Measurements from ENCODE around the gene FBLN5. TPM values are rescaled to one million over a fixed set of nuclear protein-coding genes. Genes with fewer than 3 reads are reported as not detected.

Gene FBLN5
- total and polyA plus RNA-seq, 9 of the 15 experiments (the other 6 are each of a cell fraction or from before 2014, with no cell fraction given): 0.11 to 0.22 TPM; not detected in 7

DNA sequence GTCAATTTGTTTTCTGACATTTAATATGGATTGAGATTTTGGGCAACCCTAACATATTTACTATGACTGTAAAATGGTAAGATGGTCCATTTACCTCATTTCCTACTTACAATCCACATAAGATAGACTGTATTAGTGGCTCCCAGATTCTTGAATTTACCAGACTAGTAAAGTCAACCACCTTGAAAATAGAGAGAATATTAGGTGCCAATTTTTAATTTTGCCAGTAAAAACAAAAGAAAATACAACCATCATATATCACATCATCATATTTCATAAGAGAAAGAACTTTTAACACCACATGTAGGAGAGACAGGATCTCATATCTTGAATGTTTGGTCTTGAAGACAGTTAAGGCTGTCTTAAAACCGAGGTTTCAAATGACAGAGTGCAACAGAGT lies 7.7 kb upstream of the FBLN5 start (continued):
- TF ChIP-seq, protein P1, sequence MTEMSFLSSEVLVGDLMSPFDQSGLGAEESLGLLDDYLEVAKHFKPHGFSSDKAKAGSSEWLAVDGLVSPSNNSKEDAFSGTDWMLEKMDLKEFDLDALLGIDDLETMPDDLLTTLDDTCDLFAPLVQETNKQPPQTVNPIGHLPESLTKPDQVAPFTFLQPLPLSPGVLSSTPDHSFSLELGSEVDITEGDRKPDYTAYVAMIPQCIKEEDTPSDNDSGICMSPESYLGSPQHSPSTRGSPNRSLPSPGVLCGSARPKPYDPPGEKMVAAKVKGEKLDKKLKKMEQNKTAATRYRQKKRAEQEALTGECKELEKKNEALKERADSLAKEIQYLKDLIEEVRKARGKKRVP (CRISPR knock-in tag; IDR thresholded peaks at IDR 0.05): no peak
- no peak for TF ChIP-seq CCAR2 (IDR thresholded peaks at IDR 0.05; ENCODE audit: low read depth, low read length)
- TF ChIP-seq EGR1 (conservative IDR thresholded peaks at IDR 0.05): no peak
- TF ChIP-seq, protein P2, sequence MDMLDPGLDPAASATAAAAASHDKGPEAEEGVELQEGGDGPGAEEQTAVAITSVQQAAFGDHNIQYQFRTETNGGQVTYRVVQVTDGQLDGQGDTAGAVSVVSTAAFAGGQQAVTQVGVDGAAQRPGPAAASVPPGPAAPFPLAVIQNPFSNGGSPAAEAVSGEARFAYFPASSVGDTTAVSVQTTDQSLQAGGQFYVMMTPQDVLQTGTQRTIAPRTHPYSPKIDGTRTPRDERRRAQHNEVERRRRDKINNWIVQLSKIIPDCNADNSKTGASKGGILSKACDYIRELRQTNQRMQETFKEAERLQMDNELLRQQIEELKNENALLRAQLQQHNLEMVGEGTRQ (CRISPR knock-in tag; IDR thresholded peaks at IDR 0.05): no peak
- no peak for TF ChIP-seq ZNF3 (CRISPR knock-in tag; IDR thresholded peaks at IDR 0.05)
- TF ChIP-seq ZKSCAN8 (CRISPR knock-in tag; IDR thresholded peaks at IDR 0.05): no peak
- TF ChIP-seq DACH1 (IDR thresholded peaks at IDR 0.05; ENCODE audit: partially characterized antibody): no peak
- TF ChIP-seq ARID2 (IDR thresholded peaks at IDR 0.05): no peak

DNA sequence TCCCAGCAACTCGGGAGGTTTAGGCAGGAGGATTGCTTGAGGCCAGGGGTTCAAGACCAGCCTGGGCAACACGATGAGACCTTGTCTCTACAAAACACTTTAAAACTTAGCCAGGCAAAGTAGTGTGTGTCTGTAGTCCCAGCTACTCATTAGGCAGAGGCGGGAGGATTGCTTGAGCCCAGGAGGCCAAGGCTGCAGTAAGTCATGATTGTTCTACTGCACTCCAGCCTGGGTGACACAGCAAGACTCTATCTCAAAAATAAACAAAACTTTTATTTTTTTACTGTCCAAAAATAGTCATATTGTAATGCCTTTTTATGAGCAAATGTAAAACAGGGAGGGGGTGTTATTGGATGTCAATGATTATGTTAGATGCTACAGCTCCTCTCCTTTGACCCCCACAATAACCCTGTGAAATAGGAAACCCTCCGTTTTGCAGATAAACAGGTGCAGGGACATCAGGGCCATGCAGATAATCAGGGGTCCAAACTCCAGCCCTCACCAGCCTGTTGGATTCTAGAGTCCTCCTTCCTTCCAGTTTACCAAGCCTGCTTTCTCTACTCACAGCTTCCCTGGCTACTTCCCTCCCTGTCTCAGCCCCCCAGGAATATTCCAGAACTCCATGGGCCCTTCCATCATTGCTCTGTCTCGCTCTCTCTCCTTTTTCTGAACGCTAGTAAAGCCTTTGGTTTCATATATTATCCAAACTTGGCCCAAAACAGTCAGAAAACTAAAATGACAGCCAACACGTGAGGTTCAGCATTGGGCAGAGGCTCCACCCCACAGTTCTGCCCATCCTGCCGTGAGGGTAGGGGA lies 5.9 kb upstream of the FBLN5 start:
- Histone ChIP-seq H3K4me1 (replicated peaks in 1 of 2; ENCODE audit: control insufficient read depth in 2 of 2, insufficient read depth in 2 of 2, low read length in 2 of 2) (no peaks in the 10 kb centered on the region), H3K9me3 (replicated peaks; ENCODE audit: control insufficient read depth, insufficient read depth, low read depth, low read length) (no peaks in the 10 kb centered on the region), H3K4me3 (no peak overlapping the region), H3K36me3 (ENCODE audit: control insufficient read depth, insufficient read depth, low read length) (no peaks in the 10 kb centered on the region), H3K27me3 (ENCODE audit: control insufficient read depth in 2 of 2, insufficient read depth in 2 of 2, low read length in 2 of 2) (peaks cover 2 to 24% of the 10 kb centered on the region in 2 experiments; a peak in 4 of 5 replicates), H3K9ac (ENCODE audit: insufficient read depth in 1 of 2, low read depth in 2 of 2, low read length in 2 of 2) (no peak overlapping the region), H2AFZ (ENCODE audit: low read depth, low read length) (no peak overlapping the region), H4K20me1 (replicated peaks; ENCODE audit: control insufficient read depth, insufficient read depth, low read length) (no peaks in the 10 kb centered on the region), H3K79me2 (ENCODE audit: control insufficient read depth, insufficient read depth, low read length) (no peaks in the 10 kb centered on the region), H3K4me2 (ENCODE audit: insufficient read depth, low read length) (no peak overlapping the region), H3K9me1 (ENCODE audit: control insufficient read depth, insufficient read depth, low read length) (no peaks in the 10 kb centered on the region), H3K27ac (ENCODE audit: extremely low read depth, low read depth, low read length) (no peak overlapping the region)
- intact Hi-C loops (cut with micrococcal nuclease): no loop called here
- BruUV-seq (replicated peaks): no TSS peak
- POLR2A ChIA-PET: no interaction called here
- WGBS (ENCODE audit: insufficient coverage, low coverage, missing lambda C conversion rate): 3% methylated on average over 7 of the region's 8 CpGs
- in situ Hi-C loops (cut with MboI): no loop called here
- CTCF ChIA-PET (ENCODE audit: low intra/inter-chr PET ratio): no interaction called here
- FAIRE-seq (no peak), DNase-seq (ENCODE audit: extremely low read depth in 1 of 4, low spot score in 3 of 4) (no peak), ATAC-seq (no peak; the same call in 2 of the 3 replicates)
- no peak for TF ChIP-seq PTTG1 (tag; IDR thresholded peaks at IDR 0.05; ENCODE audit: low read depth)
- TF ChIP-seq, protein P3, sequence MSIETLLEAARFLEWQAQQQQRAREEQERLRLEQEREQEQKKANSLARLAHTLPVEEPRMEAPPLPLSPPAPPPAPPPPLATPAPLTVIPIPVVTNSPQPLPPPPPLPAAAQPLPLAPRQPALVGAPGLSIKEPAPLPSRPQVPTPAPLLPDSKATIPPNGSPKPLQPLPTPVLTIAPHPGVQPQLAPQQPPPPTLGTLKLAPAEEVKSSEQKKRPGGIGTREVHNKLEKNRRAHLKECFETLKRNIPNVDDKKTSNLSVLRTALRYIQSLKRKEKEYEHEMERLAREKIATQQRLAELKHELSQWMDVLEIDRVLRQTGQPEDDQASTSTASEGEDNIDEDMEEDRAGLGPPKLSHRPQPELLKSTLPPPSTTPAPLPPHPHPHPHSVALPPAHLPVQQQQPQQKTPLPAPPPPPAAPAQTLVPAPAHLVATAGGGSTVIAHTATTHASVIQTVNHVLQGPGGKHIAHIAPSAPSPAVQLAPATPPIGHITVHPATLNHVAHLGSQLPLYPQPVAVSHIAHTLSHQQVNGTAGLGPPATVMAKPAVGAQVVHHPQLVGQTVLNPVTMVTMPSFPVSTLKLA (conservative IDR thresholded peaks at IDR 0.05): no peak
- no peak for TF ChIP-seq ZNF444 (CRISPR knock-in tag; IDR thresholded peaks at IDR 0.05)
- no peak for TF ChIP-seq ZNF408 (CRISPR knock-in tag; IDR thresholded peaks at IDR 0.05; ENCODE audit: low read depth)
- no peak for TF ChIP-seq SMAD3 (CRISPR knock-in tag; conservative IDR thresholded peaks at IDR 0.05)
- TF ChIP-seq, protein P4, sequence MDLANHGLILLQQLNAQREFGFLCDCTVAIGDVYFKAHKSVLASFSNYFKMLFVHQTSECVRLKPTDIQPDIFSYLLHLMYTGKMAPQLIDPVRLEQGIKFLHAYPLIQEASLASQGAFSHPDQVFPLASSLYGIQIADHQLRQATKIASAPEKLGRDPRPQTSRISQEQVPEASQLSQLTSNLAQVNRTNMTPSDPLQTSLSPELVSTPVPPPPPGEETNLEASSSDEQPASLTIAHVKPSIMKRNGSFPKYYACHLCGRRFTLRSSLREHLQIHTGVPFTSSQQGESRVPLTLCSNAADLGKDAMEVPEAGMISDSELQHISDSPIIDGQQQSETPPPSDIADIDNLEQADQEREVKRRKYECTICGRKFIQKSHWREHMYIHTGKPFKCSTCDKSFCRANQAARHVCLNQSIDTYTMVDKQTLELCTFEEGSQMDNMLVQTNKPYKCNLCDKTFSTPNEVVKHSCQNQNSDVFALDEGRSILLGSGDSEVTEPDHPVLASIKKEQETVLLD (IDR thresholded peaks at IDR 0.05): no peak
- TF ChIP-seq ZBTB1 (CRISPR knock-in tag; IDR thresholded peaks at IDR 0.05; ENCODE audit: borderline replicate concordance, low read depth): no peak
- no peak for TF ChIP-seq TRIM24 (IDR thresholded peaks at IDR 0.05)
- TF ChIP-seq SREBF1 (IDR thresholded peaks at IDR 0.05; ENCODE audit: borderline replicate concordance, low read depth, low read length): no peak
- TF ChIP-seq MCM3 (IDR thresholded peaks at IDR 0.05): no peak

All from K562 (cell line).